ENCODE results near the gene IL26.

DNA sequence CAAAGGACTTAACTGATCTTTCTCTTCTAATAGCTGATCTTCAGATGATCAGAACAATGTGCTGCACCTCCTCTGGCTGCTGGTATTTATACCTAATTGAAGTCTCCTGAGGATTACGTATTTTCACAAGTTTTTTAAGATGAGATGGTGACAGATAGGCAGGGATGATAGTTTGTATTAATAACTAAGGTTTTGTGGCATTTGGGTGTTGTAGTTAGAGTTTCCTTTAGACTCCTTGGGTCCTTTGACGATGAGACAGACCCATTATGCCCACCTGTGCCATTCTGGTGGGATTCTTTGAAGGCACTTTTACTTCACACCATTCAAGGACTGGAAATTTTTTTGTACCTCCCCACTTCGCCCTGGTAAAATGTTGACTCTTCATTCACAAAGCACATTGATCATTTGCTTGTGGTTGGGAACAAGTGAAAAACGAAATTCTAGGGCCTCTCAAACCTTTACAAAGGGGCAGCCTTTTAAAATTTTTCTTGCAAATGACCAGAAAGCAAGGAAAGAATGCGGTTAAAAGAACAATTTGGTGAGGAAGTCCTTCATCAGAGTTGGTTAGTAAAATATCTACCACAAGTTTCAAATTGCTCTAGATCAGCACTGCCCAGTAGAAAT lies 65.8 kb downstream of the IL26 start, which contains the start of gene IFNG:
- TF ChIP-seq EP300 (IDR thresholded peaks at IDR 0.05): no peak
- TF ChIP-seq, protein P1, sequence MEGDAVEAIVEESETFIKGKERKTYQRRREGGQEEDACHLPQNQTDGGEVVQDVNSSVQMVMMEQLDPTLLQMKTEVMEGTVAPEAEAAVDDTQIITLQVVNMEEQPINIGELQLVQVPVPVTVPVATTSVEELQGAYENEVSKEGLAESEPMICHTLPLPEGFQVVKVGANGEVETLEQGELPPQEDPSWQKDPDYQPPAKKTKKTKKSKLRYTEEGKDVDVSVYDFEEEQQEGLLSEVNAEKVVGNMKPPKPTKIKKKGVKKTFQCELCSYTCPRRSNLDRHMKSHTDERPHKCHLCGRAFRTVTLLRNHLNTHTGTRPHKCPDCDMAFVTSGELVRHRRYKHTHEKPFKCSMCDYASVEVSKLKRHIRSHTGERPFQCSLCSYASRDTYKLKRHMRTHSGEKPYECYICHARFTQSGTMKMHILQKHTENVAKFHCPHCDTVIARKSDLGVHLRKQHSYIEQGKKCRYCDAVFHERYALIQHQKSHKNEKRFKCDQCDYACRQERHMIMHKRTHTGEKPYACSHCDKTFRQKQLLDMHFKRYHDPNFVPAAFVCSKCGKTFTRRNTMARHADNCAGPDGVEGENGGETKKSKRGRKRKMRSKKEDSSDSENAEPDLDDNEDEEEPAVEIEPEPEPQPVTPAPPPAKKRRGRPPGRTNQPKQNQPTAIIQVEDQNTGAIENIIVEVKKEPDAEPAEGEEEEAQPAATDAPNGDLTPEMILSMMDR (IDR thresholded peaks at IDR 0.05): no peak
